ENCODE results near the gene E2F4. TPM values are rescaled to one million over a fixed set of nuclear protein-coding genes. Genes with fewer than 3 reads are reported as not detected.

E2F4 gene, protein sequence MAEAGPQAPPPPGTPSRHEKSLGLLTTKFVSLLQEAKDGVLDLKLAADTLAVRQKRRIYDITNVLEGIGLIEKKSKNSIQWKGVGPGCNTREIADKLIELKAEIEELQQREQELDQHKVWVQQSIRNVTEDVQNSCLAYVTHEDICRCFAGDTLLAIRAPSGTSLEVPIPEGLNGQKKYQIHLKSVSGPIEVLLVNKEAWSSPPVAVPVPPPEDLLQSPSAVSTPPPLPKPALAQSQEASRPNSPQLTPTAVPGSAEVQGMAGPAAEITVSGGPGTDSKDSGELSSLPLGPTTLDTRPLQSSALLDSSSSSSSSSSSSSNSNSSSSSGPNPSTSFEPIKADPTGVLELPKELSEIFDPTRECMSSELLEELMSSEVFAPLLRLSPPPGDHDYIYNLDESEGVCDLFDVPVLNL
- 36.9 TPM for total RNA-seq
- long read RNA-seq, transcript E2F4-201 (10 exons, 2,096 nt) = major isoform, 29 of 44 reads
- long read RNA-seq, partial matches to known transcripts = 4 of 44 reads
- long read RNA-seq, other reads (novel, unspliced or antisense) = 10 of 44 reads

DNA sequence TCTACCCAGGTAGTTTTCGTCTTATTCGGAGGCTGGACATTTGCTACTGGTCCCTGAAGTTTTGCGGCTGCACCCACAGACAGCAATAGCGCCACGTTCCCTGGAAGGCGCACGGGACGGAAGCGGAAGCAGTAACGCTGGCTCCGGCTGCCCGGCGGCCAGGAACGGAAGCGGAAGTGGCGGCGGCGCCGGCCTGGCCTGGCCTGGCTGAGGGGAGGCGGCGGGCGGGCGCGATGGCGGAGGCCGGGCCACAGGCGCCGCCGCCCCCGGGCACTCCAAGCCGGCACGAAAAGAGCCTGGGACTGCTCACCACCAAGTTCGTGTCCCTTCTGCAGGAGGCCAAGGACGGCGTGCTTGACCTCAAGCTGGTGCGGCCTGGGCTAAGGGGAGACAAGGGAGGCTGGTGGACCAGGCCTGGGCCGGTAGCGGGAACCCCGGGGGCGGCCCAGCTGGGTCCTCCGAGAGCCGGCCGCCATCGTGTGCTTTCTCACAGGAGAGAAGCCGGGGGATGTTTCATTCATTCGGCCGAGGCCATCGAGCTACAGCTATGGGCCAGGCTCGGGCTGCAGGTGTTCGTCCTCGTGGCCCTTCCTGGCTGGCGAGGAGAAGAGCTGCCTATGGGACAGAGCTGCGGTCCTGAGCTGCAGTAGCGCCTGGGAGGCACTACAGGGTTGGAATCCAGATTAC lies at the start of gene E2F4:
Gene E2F4, plus strand, starts transcription at position 161 of the 687 bp plus-strand sequence. Its CDS starts 73 bp downstream, at position 234.
- peak; percentile 97 for DNase-seq (ENCODE audit: missing footprints)
- intact Hi-C loops (cut with DNase I) = loop anchor here (1.0 kb wide), 1 partner anchor 35 kb away; the partner anchor contains the start of gene TMEM208
- ATAC-seq = peak; percentile 94

DNA sequence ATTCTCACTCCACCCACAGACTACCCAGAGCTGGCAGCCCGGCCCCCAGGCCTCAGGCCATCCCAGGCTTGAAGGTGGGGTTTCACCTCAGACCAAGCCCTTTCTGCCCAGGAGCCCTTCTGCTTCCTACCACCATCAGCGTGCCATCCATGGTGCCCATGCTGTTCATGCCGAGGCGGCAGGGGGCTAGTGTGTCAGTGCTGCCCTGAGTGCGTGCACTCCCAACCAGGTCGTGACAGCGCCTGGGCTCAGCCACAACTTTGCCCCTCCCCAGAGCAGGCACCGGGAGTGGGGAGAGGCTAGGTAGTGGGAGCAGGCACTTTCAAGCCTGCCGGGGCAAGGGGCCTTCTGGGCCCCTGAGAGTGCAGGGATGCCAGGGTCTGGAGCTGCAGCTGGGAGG lies 49.6 kb upstream of the E2F4 start:
- intact Hi-C loops (cut with DNase I) = no loop called here

GRCh38 chr16:67144943-67145342 lies 47.0 kb upstream of the E2F4 start:
- intact Hi-C loops (cut with DNase I) = no loop called here
- peak; percentile 26 for DNase-seq (ENCODE audit: missing footprints)
- ATAC-seq = no peak

More for the DNA sequence above, 49.6 kb upstream of the E2F4 start:
- no peak for DNase-seq (ENCODE audit: missing footprints)
- ATAC-seq = no peak

DNA sequence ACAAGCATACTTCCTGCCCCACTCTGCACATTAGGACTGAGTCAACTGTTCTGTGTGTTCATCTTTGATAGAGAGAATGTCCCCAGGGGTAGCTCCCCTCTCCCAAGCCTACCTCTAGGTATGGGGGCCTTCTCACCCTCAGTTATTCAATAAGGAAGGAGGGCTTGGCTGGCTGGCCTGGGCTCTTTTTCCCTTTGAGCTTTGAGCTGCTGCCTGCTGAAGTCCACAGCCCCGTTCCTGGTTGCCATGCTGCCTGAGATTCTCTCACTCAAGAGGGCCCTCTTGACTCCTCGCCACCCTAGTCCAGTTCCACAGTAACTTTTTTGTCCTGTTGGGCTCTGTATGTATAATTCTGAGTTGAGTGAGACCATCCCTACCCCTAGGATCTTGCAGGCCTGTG lies 46.2 kb upstream of the E2F4 start:
- DNase-seq (ENCODE audit: missing footprints) (no peak), ATAC-seq (no peak)
- intact Hi-C loops (cut with DNase I) = no loop called here

GRCh38 chr16:67146523-67147357 lies 45.2 kb upstream of the E2F4 start:
- intact Hi-C loops (cut with DNase I) = no loop called here
- DNase-seq (ENCODE audit: missing footprints) (no peak), ATAC-seq (no peak)

GRCh38 chr16:67147437-67148140 lies 44.4 kb upstream of the E2F4 start:
- ATAC-seq = no peak

DNA sequence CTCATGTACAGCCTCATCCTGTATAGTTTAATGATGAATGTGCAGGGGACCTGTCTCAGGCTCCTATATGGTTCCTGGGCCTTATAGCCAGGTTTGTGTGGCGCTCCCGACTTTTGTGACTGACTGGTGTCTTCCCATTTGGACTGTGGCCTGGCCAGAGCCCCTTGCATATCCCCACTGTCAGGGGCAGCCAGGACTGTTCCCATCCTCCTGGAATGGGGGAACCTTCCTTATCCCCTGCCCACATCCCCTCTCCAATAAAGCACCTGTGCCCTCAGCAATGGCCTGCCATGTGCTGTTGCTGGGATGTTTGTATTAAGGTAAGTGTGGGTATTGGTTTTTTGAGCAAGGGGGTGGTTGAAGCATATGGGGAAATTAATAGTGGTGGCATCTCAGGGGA lies 43.7 kb upstream of the E2F4 start:
- intact Hi-C loops (cut with DNase I) = no loop called here

More at GRCh38 chr16:67147437-67148140, 44.4 kb upstream of the E2F4 start:
- DNase-seq (ENCODE audit: missing footprints) = peak; percentile 57
- intact Hi-C loops (cut with DNase I) = no loop called here

GRCh38 chr16:67148656-67149275 lies 43.2 kb upstream of the E2F4 start:
- intact Hi-C loops (cut with DNase I) = no loop called here
- no peak for DNase-seq (ENCODE audit: missing footprints)

More for the DNA sequence above, 43.7 kb upstream of the E2F4 start:
- DNase-seq (ENCODE audit: missing footprints) (no peak), ATAC-seq (no peak)

GRCh38 chr16:67149276-67150046 lies 42.5 kb upstream of the E2F4 start:
- intact Hi-C loops (cut with DNase I) = no loop called here
- DNase-seq (ENCODE audit: missing footprints) (peak; percentile 56), ATAC-seq (no peak)

More at GRCh38 chr16:67148656-67149275, 43.2 kb upstream of the E2F4 start:
- ATAC-seq = no peak

DNA sequence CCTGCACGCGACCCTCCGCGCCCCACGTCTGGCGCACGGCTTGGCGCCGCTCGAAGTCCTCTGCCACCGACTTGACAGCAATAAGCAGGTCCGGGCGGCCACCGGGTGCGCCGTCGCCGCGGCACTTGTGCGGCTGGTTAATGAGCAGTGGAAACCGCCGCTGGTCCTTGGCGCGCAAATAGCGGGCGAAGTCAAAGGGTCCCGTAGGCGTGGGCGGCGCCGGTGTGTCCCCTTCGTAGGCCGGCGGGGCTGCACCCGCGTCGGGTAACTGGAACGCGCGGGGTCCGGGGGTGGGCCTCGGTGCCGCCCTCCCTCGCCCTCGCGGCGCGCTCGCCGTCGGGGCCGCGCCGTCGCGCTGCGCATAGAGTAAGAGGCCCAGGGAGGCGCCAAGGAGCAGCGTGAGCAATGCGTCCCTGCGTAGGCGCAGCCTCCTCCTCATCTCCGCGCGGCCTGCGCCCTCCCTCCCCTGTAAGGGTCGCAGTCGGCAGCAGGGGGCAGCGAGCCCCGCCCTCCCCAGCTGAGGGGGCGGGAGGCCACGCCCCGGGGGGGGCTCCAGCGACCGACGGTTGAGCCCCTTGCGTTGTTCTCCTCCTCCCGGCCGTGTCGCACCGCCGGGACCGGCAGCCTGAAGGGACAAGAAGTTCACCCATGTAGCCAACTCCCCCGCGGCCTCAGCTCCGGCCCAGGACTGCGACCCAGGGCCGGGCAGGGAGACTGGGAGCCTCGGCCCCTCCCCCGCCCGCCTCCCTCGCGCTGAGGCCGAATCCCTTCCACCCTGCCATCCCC lies 41.7 kb upstream of the E2F4 start:
- ATAC-seq = peak; percentile 64
- peak; percentile 75 for DNase-seq (ENCODE audit: missing footprints)
- intact Hi-C loops (cut with DNase I) = no loop called here

GRCh38 chr16:67150833-67151396 lies 41.0 kb upstream of the E2F4 start, which contains the start of gene B3GNT9:
Gene B3GNT9, minus strand, starts transcription at chr16:67150998. Its CDS starts 513 bp downstream, at chr16:67150485.
- intact Hi-C loops (cut with DNase I) = no loop called here
- DNase-seq (ENCODE audit: missing footprints) = peak; percentile 89
- ATAC-seq = peak; percentile 84

GRCh38 chr16:67151431-67152097 lies 40.4 kb upstream of the E2F4 start:
- DNase-seq (ENCODE audit: missing footprints) = peak; percentile 49
- intact Hi-C loops (cut with DNase I) = no loop called here
- no peak for ATAC-seq

- intact Hi-C loops (cut with DNase I) = loop anchor here (1.0 to 5.0 kb wide), 3 partner anchors 42 to 177 kb away; partner anchors contain the start of gene CBFB
Measured at GRCh38 chr16:67154578-67155294, 37.2 kb upstream of the E2F4 start.

DNA sequence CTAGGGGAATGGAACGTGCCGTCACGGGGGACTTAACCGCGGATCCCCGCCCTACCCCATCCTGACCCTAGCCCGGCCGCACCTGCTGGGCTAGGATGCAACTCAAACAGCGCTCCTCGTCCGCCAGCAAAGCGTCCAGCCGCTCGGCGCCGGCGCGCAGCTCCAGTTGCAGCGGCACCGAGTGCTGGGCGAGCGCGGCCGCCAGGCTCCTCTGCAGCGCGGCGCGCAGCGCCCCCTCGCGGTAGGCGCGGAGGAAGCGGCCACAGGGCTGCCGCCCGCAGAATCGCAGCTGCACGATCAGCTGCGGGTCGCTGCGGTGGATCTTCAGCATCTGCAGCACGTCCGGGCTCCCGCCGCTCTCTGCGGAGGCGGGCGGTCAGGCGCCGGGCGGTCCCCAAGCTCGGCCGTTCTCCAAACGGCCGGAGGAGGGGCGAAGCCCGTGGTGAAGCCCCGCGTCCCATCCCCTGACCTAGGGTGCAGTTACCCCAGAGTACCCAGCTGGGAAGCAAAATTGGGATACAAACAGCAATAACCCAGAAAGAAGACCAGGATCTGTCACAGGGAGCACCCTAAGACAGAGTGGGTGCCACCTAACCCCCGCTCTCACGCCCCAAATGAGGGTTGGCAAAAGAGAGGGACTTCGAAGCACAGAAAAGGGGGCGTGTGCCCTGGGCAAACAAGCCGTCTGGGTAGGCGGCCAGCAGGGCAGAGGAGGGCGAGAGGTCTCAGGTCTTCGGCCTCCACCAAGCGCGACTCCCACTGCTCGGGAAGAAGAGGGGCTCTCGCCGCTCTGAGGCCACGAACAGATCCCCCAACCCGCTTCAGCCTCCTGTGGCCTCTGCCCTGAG lies 36.4 kb upstream of the E2F4 start:
- ATAC-seq = peak; percentile 63
- intact Hi-C loops (cut with DNase I) = loop anchor here (1.0 to 5.0 kb wide), 3 partner anchors 43 to 178 kb away; partner anchors contain the start of gene CBFB
- DNase-seq (ENCODE audit: missing footprints) = peak; percentile 92

More at GRCh38 chr16:67154578-67155294, 37.2 kb upstream of the E2F4 start:
- ATAC-seq = no peak
- DNase-seq (ENCODE audit: missing footprints) = no peak
